ENCODE results near the gene LZTFL1.

Gene LZTFL1

DNA sequence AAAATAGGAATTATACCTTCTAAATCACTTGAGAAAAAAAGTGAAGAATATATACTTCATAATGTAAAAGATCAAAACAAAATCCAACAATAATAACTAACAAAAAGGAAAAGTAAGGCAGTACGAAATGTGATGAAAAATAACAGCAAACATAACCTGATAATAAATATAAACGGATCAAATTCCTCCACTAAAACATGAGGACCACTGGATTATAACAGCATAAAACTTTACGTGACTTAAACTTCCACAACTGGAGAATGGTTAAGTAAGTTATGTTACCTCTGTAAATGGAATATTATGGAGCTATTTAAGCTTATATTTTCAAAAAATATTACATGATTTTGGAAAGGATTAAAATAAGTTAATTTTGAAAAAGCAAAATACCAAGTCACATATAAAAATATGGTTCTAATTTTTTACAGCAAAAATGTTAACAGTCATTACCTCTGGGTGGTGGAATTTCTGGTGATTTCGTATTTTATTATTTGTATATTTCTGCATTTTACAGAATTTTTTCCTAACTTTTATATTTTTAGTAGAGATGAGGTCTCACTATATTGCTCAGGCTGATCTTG is 52.6 kb downstream of the LZTFL1 start:
- DNase-seq (ENCODE audit: insufficient read length, low spot score): no peak
- FAIRE-seq: no peak

DNA sequence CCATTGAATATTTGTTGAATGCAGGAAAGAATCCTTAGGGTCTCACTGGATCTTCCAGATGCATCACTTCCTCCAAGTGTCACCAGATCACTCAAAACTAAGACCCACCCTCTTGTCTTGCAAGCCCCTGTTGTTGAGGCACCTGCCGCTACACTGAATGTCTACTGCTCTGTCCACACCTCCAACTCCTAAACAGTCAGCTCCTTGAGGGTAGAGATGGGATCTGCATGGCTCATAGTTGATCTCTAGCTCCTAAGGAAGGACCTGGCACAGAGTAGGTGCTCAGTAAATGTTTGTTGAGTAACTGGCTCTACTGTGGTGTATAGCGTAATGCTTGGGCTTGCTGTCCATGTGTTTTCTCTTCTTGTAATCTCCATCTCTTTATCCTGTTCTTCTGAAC is 54.4 kb downstream of the LZTFL1 start:
- FAIRE-seq: no peak
- no peak for DNase-seq (ENCODE audit: insufficient read length, low spot score)

DNA sequence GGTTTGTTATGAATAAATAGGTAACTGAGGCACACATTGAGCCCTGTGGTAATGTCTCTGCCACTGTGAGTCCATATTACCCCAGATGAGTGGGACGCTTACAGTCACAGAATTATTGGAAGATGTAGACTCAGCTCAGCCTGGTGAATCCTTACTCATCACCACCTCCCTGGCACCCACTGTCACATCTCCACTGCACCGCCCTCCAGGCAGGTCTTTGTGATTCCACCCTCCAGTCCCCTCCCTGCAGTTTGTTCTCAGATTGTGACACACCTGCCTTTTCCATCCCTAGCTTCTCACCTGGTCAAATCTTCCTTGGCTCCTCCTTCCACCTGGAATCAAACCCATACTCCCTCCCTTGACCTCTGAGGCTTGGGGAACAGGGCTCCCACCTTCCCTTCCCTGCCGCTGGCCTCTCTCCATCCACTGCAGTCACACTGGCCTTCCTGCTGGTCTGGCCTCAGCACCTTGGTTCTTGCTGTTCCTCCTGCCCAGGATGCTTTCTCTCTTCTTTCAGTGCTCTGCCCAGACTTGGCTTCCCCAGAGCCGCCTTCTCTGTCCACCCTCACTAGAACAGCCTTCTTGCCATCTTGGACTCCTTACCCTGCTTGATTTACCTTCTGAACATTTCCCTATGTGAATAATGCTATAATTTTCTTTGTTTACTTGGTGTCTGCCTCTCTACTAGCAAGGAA is 55.0 kb downstream of the LZTFL1 start:
- no peak for FAIRE-seq

DNA sequence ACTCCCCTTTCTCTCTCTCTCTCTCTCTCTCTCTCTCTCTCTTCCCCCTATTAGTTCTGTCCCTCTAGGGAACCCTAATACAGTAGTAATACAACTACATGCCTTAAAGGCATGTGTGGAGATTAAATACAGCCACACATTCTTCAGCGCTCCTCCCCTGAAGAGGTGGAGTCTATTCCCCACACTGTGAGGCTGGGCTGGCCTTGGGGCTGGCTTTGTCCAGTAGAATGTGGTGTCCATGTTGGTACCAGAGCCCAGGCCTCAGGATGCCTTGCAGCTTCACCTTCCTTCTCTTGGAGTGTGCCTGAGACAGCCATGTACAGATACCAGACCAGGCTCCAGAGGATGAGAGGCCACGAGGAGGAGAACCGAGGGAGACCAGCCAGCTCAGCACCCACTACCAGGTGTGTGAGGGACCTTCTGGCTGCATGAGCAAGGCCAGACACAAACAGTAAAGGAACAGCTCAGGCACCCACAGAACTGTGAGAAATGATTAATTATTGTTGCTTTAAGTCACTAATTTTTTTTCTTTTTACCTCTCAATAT is 56.2 kb downstream of the LZTFL1 start:
- no peak for DNase-seq (ENCODE audit: insufficient read length, low spot score)
- FAIRE-seq: no peak

More for the DNA sequence above, 55.0 kb downstream of the LZTFL1 start:
- DNase-seq (ENCODE audit: insufficient read length, low spot score): no peak

DNA sequence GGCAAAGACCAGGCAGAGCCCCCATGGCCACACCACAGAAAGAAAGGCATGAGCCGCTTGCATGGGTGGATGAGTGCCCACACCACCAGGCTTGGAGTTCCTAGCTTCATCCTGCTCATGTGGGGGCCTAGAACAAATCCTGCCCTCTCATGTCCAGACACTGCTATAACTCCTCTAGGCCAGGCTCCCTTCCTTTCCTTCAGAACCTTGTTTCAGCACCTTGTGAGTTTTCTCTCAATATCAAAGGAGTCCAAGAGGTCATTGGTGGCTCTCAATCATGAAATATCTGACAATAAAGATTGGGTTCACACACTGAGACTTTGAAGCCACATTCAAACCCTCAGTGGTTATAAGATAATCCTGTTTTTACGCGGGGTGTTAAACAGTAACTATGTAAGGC is 58.3 kb downstream of the LZTFL1 start:
- no peak for DNase-seq (ENCODE audit: insufficient read length, low spot score)
- no peak for FAIRE-seq

DNA sequence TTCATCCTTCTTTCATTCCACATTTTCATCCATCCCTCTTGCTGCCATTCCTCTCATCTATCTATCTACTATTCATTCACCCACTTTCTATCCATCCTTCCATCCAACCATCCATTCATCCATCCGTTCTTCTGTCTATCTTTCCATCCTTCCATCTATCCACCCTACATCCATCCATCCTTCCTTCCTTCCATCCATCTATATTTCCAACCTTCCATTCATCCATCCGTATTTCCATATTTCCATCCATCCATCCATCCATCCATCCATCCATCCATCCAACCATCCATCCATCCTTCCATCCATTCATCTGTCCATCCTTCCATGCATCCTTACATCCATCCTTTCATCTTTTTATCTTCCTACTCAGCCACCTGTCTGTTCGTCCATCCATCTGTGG is 59.5 kb downstream of the LZTFL1 start:
- no peak for DNase-seq (ENCODE audit: insufficient read length, low spot score)
- FAIRE-seq: no peak

DNA sequence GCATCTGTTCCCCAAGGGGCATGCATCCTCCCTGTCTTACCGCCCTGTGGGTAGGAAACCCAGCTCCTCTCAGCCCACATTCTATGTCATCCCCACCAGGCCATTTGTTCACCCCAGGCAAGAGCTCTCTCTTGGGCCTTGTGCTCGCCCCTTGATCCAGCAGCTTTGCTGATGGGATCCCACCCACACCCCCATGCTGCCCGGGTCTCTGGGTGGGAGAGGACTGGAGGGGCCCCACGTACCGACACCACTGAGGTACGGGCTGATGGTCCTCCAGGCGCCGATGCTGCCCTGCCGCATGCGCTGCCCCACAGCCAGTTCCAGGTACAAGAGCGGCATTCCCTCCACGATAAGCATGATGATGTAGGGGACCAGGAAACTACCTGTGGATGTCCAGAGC is 60.1 kb downstream of the LZTFL1 start:
- no peak for DNase-seq (ENCODE audit: insufficient read length, low spot score)
- no peak for FAIRE-seq

DNA sequence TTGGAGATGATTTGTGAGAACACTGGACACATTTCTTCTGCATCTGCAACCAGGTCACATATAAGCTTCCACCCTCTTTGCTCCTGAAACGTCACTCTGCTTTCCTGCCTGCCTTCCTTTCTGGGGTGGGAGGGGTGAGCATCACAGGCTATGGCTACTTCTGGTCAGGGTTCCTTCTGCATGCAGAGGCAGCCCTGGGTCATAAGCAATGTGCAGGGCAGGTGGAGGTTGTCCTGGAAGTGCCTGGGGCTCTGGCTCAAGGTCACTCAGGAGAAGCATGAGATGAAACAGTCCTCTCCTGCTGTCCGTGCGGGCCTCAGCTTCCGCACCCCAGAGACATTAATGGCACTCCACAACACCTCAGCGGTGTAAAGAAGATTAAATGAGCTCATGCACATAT is 60.6 kb downstream of the LZTFL1 start:
- DNase-seq (ENCODE audit: insufficient read length, low spot score): no peak
- no peak for FAIRE-seq

DNA sequence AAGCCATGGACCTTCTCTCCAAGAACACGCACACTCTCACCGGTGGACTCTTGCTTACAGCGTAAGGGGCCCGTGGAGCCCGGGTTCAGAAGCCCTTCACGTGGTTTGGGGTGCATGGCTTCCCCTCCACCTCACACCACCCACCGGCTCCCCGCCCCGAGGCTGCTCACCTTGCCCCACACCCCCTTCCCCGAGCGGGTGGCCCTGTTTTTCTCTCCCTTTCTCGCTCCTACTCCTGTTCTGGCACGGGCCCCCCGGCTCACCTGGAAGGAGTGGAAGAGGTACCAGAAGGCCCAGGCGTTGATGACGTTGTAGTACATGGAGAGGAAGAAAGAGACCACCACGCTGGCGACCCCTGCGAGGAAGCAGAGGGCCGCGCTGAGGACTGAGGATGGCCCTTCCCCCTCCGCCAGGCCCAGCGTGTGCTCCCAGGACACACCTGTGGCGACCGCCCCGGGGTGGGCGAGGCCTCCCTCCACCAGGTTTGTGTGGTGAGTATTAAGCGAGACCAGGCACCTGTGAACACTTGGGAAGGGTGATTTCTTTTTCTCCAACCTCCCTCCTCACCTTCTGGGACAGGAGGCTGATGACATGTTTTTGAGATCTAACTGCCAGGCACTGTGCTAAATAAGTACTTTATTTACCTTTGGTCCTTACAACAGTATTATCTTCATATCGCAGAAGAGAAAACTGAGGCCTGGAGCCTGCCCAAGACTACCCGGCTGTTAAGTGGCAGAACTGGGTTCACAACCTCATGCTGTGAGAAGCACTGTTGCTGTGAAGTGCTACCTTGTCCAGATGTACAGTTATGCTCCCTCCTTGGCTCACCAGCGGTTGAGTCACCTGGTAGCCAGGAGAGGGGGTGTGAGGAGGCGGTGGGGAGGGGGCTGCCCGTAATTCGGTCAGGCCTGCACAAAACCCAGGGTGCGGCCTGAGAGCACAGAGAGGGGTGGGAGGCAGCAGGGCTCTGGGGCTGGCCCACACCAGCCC is 61.9 kb downstream of the LZTFL1 start:
- DNase-seq (ENCODE audit: insufficient read length, low spot score) (no peak), FAIRE-seq (no peak)

DNA sequence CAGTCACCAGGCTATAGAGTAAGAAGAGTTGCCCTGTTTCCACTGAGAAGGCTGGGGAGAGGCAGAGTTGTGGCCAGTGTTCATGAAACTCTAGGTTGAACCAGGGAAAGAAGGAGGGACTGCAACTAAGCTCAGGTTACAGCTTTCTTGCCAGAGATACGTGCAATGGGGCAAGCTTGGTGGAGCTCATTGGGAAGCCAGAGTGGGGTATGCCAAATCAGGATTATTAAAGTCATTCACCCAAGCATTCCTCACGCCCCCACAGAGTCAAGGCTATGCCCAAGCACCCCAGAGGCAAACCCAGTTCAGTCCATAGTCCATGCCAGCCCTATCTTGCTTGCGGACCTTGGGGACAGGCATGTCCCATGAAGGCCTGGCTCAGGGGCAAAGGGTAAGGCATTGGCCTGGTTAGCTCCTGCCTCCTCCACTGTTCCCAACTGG is 63.1 kb downstream of the LZTFL1 start:
- DNase-seq (ENCODE audit: insufficient read length, low spot score) (no peak), FAIRE-seq (no peak)

DNA sequence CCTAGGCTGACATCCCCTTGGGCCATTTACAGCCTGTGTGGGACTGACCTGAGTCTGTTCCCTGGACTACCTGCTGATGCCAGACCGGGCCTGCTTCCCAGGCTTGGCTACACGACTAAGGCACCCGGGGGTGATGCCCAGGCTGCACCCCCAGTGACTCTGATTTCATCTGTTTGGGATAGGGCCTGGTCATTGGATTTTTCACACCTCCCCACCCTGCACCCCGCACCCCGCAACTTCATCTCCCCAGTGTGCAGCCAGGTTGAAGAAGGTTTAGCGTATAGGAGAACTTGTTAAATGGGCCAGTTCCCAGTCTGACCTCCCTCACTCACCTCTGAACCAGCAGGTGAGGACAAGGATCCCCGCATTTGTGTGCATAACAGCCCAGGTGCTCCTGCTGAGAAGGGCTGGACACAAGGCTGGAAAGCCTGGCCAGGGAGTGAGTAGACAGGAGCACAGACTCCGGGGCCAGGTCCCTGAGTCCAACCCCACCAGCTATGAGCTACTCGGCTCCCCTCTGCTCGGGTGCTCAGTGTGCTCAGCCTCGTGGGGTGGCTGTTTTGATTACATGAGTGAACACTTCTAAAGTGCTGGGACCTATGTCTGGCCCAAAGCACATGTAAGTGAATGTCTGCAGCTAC is 64.1 kb downstream of the LZTFL1 start:
- FAIRE-seq (no peak), DNase-seq (ENCODE audit: insufficient read length, low spot score) (no peak)

DNA sequence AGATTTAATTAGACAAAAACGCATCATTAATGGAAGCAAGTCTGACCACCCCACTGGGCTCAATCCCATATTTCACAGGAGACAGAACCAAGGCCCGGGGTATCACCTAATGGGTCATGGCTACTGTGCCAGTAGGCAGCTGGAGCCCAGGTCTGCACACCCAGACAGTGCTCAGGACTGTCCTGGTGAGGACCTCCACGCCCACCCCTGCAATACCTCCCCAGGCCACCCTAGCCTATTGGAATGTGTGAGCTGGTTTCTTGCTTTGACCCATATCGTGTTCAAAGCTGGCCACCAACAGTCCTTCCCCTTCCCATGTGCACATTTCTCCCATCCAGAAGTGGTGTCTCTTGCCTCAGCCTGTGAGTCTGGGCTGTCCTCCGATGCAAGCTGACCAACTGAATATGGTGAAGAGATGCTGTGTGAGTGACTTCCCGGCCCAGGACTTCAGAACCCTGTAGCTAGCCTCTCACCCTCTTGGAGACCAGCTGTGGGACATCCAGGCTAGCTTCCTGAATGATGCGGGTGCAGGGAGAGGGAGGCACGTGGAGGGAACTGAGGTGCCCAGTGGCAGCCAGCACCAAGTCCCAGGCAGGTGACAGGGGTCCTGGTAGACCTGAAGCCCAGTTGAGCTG is 64.7 kb downstream of the LZTFL1 start:
- FAIRE-seq (no peak), DNase-seq (ENCODE audit: insufficient read length, low spot score) (no peak)

DNA sequence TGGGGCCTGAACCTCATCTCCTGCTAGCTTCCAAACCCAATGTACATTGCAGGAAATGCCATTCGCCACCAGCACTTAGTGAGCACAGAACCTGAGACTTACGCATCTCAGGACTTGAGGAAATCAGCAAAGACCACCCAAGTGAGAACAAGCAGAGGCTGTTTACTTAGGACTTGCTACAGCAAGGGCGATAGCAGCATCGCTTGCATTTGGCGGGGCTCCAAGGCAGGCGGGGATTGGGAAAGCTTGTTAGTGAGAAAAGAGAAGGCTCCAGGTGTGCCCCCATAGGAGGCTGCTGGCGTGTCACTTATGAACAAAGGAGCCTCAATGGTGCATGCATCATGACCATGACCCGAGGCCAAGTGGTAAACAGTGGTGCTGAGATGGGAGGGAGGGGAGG is 65.3 kb downstream of the LZTFL1 start:
- FAIRE-seq (no peak), DNase-seq (ENCODE audit: insufficient read length, low spot score) (no peak)

DNA sequence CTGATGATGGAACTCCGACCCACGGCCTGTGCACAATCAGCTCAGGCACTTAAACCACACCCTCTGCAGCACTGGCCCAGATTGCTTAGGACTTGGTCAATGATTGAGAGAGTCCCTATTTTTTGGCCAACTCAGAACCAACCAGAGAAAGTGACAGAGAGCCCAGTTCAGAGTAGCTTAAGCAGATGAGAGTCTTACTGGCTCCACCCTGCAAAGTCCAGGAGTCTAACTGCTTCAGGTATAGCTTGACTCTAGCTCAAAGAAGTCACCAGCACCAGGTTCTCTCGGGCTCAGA is 65.7 kb downstream of the LZTFL1 start:
- DNase-seq (ENCODE audit: insufficient read length, low spot score) (no peak), FAIRE-seq (no peak)

DNA sequence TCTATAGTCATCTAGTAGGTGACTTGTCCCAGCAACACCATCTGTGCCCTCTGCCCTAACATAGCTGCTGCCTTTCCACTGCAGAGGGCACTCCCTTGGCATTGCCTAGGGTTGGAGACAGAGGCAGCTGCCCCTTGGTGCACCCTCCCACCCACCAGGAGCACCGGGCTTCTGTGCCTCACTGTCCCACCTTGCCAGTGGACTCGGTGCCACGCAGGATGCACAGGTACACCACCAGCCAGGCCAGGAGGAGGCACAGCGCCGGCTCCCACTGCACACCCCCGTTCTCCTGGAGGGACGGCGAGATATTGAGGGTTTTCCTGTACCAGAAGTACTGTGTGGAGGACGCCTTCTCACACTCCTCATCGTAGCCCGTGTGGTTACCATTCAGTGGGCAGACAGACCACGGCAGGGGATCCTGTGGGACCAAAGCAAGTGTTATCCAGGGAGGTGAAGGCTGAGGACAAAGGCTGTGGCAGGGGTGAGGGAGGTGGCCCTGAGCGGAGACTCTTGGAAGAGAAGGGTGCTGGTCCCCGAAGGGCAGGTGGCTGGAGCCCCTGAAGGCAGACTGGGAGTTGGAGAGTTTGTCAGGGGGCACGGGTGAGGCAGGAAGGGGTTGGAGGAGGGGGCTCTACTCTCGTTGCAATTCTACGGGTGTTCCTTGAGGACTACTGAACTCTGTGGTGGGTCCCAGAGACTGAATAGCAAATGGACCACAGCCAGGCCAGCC is 66.2 kb downstream of the LZTFL1 start:
- FAIRE-seq (no peak), DNase-seq (ENCODE audit: insufficient read length, low spot score) (no peak)

DNA sequence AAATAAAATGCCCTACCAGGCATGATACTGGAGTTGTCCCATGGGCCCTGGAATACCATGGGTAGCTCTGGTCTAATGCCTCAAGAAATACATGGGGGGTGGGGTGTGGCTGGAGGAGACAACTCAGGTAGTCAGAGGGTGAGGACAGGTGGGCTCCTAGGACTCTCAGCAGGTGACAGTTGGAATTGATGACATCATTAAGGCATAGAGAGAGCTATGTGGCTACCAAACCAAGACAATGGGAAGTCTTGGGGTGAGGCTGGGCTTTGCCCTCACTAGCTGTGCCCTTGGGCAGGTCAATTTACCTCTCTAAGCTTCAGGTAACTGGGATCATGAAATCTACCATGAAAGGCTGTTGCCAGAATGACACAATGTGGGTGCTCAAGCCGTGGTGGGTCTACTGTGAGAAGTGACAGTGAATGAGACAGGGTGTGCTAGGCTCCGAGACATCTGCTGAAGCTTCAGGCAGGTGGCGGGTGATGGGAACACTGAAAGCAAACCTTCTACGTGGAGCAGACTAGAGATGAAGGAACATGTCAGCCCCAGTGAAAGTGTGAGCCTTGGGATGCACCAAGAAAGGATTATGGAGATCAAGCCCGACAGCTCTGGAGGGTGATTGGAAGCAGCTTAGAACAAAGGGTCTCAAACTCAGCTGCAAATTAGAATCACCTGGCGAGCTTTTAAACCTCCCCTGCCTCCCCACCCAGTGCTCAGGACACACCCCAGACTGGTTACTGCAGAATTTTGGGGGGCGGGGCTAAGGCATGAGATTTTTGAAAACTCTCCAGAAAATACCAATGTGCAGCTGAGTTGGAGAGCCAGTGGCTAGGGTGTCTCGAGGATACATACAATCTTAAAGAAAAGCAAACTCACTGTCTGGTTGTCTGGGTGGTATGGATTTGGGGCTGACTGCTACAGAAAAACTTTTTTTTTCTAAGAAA is 67.1 kb downstream of the LZTFL1 start:
- no peak for DNase-seq (ENCODE audit: insufficient read length, low spot score)
- no peak for FAIRE-seq

DNA sequence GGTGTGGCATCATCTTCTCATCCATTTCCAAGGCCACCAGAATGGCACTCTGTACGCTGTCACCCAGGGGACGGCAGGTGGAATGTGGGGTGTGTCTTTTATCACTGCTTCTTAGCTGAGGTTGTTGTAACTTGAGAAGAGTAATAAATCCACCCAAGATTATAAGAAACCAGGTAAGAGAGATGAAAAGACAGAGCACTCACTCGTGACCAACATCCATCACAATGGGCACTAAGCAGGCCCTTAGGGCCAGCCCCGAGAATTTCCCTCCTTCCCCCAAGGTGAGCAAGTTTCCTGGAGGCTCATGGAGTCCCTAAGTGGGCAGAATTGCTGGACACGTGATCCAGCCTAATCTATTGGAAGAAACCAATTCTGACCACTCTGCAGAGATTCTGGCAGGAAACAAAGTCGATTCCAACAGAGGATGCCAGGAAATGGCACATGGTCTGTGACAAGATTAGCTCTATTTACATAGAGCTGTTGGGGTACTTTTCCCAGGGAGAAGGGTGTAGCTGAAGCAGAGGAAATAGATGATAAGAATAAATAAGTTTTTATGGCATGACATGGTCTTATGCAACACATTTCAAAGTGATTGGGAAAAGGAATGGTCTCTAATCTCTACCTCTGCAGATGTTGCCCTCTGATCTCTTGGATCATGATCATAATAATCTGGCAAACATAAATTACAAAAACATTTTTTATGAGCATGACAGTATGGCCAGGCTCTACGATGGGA is 68.0 kb downstream of the LZTFL1 start:
- no peak for DNase-seq (ENCODE audit: insufficient read length, low spot score)
- no peak for FAIRE-seq
